AG04449 (cell line): ENCODE measurements around the gene IL22RA2.

Source experiments
- CTCF ChIA-PET: fragments of 350-600 bp; formaldehyde crosslinking; extraction: SDS; loops from one replicate; lab custom pipeline; 2021; ENCODE audit warnings: antibody characterized with exemption; lab: Yijun Ruan, JAX
- POLR2A ChIA-PET: fragments of 400-600, 350-600 bp; formaldehyde crosslinking; extraction: SDS; loops from one replicate; lab custom pipeline; 2020; ENCODE audit warnings: antibody characterized with exemption, inconsistent platforms; lab: Yijun Ruan, JAX
- DNase-seq: peaks from one replicate; pipeline ENCODE4 v3.0.0-alpha.2; 2010; ENCODE audit warnings: low read depth, low spot score
- H3K4me3 ChIP-seq: 2 replicates; pipeline ENCODE4 v1.5.1; 2011; ENCODE audit warnings: low read depth, mild to moderate bottlenecking, control low read depth, low read length
- TF ChIP-seq, protein P1 (sequence below): IDR thresholded peaks from one replicate; pipeline ENCODE4 v1.5.1; 2011; ENCODE audit warnings: mild to moderate bottlenecking, moderate library complexity, low read length, control low read depth, inconsistent platforms; ENCODE audit not compliant: insufficient read depth; ENCODE audit errors: missing control alignments

Gene IL22RA2

DNA sequence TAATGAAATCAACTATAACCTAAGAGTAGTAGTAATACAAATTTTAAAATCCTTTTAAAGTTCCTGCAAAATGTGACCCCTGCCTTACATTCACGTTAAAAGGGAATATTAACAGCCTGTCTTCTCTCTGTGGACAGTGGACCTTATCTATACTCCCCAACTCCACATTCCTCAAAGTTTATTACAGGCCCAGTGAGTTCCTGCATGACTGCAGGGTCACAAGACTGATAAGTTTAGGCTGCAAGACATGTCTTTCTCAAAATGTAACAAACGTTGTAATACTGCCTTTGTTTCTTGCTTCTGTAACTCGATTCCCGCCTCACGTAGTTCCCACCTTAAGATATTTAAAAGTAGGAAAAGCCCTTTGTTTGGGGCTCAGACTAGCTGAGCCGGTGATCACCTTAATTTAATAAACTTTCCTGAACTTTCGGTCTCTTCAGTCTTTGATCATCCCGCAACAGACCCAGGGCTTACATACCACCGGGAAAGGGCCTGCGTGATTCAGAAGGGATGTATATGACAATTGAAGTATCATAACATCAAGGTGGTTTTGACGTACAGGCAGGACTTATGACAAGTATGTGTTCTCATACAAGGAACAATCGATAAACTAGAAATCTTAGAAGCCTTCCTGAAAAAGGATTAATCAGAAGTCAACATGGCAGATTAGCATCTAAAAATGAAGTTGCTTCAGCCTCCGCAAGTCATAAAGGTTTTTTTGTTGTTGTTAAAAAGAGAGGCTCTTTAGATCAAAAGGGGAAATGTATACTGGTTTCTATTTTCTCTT lies 3.0 kb downstream of the IL22RA2 start:
- CTCF ChIA-PET = no interaction called here
- TF ChIP-seq, protein P1, sequence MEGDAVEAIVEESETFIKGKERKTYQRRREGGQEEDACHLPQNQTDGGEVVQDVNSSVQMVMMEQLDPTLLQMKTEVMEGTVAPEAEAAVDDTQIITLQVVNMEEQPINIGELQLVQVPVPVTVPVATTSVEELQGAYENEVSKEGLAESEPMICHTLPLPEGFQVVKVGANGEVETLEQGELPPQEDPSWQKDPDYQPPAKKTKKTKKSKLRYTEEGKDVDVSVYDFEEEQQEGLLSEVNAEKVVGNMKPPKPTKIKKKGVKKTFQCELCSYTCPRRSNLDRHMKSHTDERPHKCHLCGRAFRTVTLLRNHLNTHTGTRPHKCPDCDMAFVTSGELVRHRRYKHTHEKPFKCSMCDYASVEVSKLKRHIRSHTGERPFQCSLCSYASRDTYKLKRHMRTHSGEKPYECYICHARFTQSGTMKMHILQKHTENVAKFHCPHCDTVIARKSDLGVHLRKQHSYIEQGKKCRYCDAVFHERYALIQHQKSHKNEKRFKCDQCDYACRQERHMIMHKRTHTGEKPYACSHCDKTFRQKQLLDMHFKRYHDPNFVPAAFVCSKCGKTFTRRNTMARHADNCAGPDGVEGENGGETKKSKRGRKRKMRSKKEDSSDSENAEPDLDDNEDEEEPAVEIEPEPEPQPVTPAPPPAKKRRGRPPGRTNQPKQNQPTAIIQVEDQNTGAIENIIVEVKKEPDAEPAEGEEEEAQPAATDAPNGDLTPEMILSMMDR = no peak
- DNase-seq = no peak
- POLR2A ChIA-PET = no interaction called here
- no peak overlapping the region for H3K4me3 ChIP-seq

DNA sequence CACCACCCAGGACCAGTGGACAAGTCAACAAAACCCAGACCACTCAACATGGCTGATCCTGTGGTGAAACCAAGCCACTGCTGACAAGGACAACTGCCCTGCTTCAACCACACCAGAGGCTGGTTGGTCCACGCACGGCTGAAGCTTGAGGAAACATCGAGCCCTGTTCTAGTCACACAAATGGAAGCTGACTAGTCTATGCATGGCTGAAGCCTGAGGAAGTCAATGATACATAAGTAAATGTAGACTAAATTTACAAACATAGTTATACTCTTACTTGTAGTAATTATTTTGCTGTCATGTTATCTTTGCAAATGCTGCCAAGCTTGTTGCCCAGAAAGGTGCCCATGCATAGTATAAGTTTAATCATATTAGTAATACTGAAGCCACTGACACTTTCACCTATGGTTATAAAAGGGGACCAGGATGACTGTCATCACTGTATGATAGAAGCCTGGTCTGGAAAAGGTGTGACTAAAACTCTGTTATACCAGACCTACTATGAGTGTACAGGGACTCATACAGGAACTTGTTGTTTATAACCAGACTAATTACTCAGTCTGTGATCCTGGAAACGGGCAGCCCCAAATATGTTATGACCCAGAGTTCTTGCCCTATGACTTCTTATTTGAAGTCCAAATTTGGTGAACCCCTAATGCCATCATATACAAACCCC lies 5.6 kb downstream of the IL22RA2 start:
- TF ChIP-seq, protein P1 = no peak
- ChIA-PET CTCF (no interaction called here), POLR2A (no interaction called here)
- H3K4me3 ChIP-seq = no peak overlapping the region
- no peak for DNase-seq

DNA sequence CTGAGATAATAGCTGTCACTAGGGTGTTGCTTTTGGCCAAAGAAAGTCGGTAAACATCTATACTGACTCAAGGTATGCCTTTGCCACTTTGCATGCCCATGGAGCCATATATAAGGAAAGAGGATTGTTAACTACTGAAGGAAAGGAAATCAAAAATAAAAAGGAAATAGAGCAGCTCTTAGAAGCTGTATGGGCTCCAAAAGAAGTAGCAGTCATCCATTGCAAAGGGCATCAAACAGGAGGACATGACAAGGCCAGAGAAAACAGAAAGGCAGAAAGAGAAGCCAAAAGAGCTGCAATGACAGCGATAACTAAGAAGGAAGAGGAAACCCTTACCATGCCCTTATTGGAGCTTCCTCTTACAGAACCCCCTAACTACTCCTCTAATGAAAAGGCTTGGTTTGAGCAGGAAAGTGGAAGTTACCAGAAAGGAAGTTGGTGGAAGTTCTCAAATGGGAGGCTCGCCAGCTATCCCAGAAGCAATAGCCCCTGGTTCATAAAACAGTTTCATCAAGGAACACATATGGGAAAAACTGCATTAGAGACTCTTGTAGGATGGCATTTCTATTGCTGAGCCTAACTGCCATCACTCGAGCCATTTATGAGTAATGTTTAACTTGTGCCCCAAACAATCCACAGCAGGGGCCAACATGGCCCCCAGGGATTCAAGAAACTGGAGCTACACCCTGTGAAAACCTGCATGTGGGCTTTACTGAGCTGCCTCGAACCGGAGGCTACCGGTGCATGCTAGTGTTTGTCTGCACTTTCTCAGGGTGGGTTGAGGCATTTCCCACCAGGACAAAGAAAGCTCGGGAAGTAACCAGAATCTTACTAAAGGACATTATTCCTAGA lies 7.0 kb downstream of the IL22RA2 start:
- ChIA-PET CTCF (interaction anchor here (0.6 to 2.2 kb wide), 3 partner anchors 11 to 73 kb away, joined by 3 to 11 read pairs (median 7); no protein-coding TSS in a partner anchor), POLR2A (no interaction called here)
- H3K4me3 ChIP-seq = no peak overlapping the region
- DNase-seq = no peak
- TF ChIP-seq, protein P1 = no peak

DNA sequence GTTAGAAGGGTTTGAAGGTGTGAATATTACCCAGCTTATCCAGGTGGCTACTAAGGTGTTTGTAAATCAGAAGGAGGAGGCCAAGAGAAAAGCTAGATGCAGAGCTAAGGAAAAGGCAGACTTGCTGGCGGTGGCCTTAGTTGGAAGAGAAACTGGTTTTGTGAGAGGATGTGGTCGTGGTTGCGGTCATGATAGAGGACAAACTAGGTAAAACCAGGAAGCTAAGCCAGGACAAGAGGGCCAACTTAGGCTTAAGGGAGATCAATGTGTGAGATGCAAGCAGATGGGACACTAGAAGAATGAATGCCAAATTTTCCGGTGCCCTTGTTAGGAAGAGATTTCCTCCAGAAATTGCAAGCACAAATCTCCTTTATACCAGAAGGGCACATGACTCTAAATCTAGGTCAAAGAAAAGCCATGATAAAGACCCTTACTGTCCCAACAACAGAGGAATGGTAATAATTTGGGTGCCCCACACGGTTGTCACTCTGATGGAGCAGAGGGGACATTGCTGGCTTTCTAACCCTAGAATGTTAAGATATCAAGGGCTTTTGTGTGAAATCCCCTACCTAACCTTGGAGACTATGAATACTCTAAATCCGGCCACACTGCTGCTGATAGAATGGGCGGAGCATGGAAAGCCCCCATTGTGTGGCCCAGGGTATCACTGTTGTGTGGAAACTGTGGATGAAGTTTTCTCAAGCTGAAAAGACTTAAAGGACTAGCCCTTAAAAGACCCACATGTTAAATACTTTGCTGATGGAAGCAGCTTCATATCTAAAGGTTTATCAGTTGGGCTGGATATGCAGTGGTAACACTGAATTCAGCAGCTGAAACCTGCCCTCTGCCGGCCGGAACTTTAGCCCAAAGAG lies 7.8 kb downstream of the IL22RA2 start:
- POLR2A ChIA-PET = no interaction called here
- DNase-seq = no peak
- CTCF ChIA-PET = interaction anchor here (0.6 to 2.2 kb wide), 3 partner anchors 12 to 72 kb away, joined by 3 to 11 read pairs (median 7); no protein-coding TSS in a partner anchor

DNA sequence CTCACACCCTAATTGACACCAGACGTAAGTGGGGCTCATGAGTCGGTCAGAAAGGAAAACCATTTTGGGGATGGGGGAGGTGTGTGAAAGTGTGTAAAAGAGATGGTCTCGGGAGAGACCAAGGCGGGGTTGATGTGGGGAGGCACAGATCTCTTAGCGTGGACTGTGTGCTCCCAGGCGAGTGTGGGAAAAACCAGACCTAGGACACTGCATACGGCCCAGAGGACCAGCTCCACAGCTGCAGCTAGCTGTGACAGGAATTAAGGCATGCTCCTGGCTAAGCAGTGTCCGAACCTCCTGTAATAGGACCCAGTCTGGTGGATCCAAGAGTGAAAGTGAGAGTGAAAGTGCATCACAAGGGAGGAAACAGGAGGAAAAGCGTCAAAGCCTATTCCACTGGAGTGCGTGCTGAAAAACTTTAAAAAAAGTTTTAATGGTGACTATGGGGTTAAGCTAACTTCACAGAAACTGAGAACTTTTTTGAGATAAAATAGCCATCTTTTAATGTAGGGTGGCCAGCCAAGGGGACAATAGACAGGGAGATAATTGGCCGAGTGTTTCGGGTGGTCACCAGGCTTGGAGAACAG lies 9.6 kb downstream of the IL22RA2 start:
- no peak overlapping the region for H3K4me3 ChIP-seq
- DNase-seq = no peak
- ChIA-PET CTCF (no interaction called here), POLR2A (no interaction called here)
- TF ChIP-seq, protein P1 = no peak

More for the DNA sequence above, 7.8 kb downstream of the IL22RA2 start:
- TF ChIP-seq, protein P1 = no peak
- H3K4me3 ChIP-seq = no peak overlapping the region
